Natural killer cell (primary cell): ENCODE data around the gene PKD2. TPM values are rescaled to one million over a fixed set of nuclear protein-coding genes. Genes with fewer than 3 reads are reported as not detected.

Experiments
- ATAC-seq, 3 donors: fragments of 150-1000 bp in 2 of 3; fragments of 200-7000 bp in 1 of 3; cut with Tn5 transposase; 1 replicate in 1 of 3; 2 replicates in 2 of 3; pipeline ENCODE4 v1.10.0; 2021; ENCODE audit warnings: mild to moderate bottlenecking in 2 of 3, moderate library complexity in 2 of 3
- DNase-seq, 2 donors: peaks; one replicate each; pipeline versions ENCODE4 v3.0.0 to v3.0.0-alpha.2; 2013 to 2021; ENCODE audit warnings: mixed read lengths in 1 of 2
- H3K27ac ChIP-seq: one replicate; pipeline ENCODE4 v1.5.1; 2013; ENCODE audit warnings: mild to moderate bottlenecking, low read length
- H3K27me3 ChIP-seq: one replicate; pipeline ENCODE4 v1.6.1; 2013; ENCODE audit warnings: low read length; ENCODE audit not compliant: control insufficient read depth, insufficient read depth
- H3K36me3 ChIP-seq: one replicate; pipeline ENCODE4 v1.6.1; 2013; ENCODE audit warnings: low read length; ENCODE audit not compliant: control insufficient read depth, insufficient read depth
- H3K4me1 ChIP-seq: one replicate; pipeline ENCODE4 v1.6.1; 2013; ENCODE audit warnings: low read length; ENCODE audit not compliant: control insufficient read depth, insufficient read depth
- H3K4me3 ChIP-seq: one replicate; pipeline ENCODE4 v1.5.1; 2013; ENCODE audit warnings: low read length
- H3K9me3 ChIP-seq: one replicate; pipeline ENCODE4 v1.6.1; 2013; ENCODE audit warnings: low read length; ENCODE audit not compliant: control insufficient read depth, insufficient read depth
- H3K27ac Mint-ChIP-seq, 2 donors: one replicate each; pipeline ENCODE4 v1.8.0; 2022; ENCODE audit warnings: mild to moderate bottlenecking in 2 of 2, mixed read lengths in 2 of 2, moderate library complexity in 1 of 2
- H3K27me3 Mint-ChIP-seq, 2 donors: one replicate each; pipeline ENCODE4 v1.8.0; 2022; ENCODE audit warnings: low read depth in 2 of 2, mixed read lengths in 2 of 2
- H3K36me3 Mint-ChIP-seq: one replicate; pipeline ENCODE4 v1.8.0; 2022; ENCODE audit warnings: mixed read lengths
- H3K4me1 Mint-ChIP-seq, 2 donors: one replicate each; pipeline ENCODE4 v1.8.0; 2022; ENCODE audit warnings: mixed read lengths in 2 of 2
- H3K4me3 Mint-ChIP-seq: one replicate; pipeline ENCODE4 v1.8.0; 2022; ENCODE audit warnings: mild to moderate bottlenecking, moderate library complexity, mixed read lengths
- H3K9me3 Mint-ChIP-seq, 2 donors: one replicate each; pipeline ENCODE4 v1.8.0; 2022; ENCODE audit warnings: mixed read lengths in 2 of 2
- WGBS: methylation state at CpG from one replicate; pipeline ENCODE4 v1.1.7; 2013; ENCODE audit warnings: missing lambda C conversion rate; ENCODE audit not compliant: insufficient coverage; 5-methylcytosine and 5-hydroxymethylcytosine counted together
- intact Hi-C: fragments of 100-400 bp; cut with micrococcal nuclease; formaldehyde crosslinking; loops from one replicate; pipeline ENCODE4 v1.14.2; 2022
- total RNA-seq, 4 donors: library from RNA; stranded (reverse); fragments of 120-200 nt in 1 of 4; gene quantifications; one replicate each; pipeline versions ENCODE4 v1.2.3 to v1.2.4, GENCODE V29; 2013 to 2022
- TF ChIP-seq, protein P1 (sequence below): fragments of 200-600 bp; IDR thresholded peaks from one replicate; pipeline ENCODE4 v1.8.0; 2022; ENCODE audit warnings: antibody characterized with exemption

The PKD2 gene
- total RNA-seq, 3 donors from 2014 or later (not counting 1 experiment from before 2014, with no cell fraction given), result 6.7 to 9.7 (median 7.8) TPM

DNA sequence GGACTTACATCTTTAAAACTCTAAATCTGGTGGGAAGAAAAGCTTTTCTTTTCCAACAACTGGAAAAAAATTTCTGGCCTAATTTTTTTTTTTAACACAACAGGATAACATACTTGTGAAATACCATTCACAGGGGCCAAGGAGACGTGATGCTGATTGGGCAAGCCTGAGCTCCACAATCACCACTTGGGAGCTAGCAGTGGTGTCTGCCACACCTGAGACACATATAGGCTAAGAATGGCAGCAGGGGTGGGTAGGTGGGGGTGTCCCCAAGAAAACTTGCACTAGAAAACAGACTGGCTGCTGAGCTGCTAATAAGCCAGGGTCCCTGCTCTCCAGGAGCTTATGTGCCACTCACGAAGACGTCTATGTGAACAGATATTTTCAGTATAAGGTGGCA, 5.6 kb upstream of the PKD2 start:
- H3K27me3 ChIP-seq, result no peaks in the 10 kb centered on the region
- DNase-seq, result no peak
- Mint-ChIP-seq H3K36me3 (no peaks in the 10 kb centered on the region), H3K27ac (no peak overlapping the region), H3K4me1 (peaks cover 7% of the 10 kb centered on the region in 2 donors), H3K4me3 (no peak overlapping the region), H3K9me3 (no peaks in the 10 kb centered on the region), H3K27me3 (peaks cover 0 to 19% of the 10 kb centered on the region in 2 donors)
- no peaks in the 10 kb centered on the region for H3K36me3 ChIP-seq
- H3K4me1 ChIP-seq, result peaks cover 2% of the 10 kb centered on the region
- no peaks in the 10 kb centered on the region for H3K9me3 ChIP-seq
- TF ChIP-seq, protein P1, sequence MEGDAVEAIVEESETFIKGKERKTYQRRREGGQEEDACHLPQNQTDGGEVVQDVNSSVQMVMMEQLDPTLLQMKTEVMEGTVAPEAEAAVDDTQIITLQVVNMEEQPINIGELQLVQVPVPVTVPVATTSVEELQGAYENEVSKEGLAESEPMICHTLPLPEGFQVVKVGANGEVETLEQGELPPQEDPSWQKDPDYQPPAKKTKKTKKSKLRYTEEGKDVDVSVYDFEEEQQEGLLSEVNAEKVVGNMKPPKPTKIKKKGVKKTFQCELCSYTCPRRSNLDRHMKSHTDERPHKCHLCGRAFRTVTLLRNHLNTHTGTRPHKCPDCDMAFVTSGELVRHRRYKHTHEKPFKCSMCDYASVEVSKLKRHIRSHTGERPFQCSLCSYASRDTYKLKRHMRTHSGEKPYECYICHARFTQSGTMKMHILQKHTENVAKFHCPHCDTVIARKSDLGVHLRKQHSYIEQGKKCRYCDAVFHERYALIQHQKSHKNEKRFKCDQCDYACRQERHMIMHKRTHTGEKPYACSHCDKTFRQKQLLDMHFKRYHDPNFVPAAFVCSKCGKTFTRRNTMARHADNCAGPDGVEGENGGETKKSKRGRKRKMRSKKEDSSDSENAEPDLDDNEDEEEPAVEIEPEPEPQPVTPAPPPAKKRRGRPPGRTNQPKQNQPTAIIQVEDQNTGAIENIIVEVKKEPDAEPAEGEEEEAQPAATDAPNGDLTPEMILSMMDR, result no peak
- ATAC-seq, result no peak
- no peak overlapping the region for H3K27ac ChIP-seq
- intact Hi-C loops, result no loop called here
- H3K4me3 ChIP-seq, result no peak overlapping the region
- 64% methylated on average over 3 of the region's 3 CpGs for WGBS

DNA sequence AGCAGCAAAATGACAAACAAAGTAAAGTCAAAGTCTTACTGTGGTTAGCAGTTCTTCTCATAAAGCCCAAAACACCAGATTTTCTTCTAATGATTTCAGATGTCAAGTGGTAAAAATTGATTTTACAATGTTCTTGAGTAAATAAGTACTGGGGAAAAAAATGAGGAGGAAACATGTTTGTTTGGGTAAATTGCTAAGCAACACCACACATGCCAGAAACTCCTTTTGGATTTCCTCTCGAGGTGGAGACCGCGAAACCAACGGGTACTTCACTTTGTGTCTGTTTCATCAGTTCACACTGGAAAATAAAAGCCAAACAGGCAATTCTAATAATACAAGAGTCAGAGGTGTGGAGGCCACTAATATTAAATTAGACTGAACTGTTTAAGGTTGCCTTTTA, 4.6 kb upstream of the PKD2 start:
- TF ChIP-seq, protein P1, result no peak
- Mint-ChIP-seq H3K27me3 (peaks cover 0 to 14% of the 10 kb centered on the region in 2 donors), H3K27ac (no peak overlapping the region), H3K4me1 (peaks cover 9% of the 10 kb centered on the region in 2 donors), H3K36me3 (no peaks in the 10 kb centered on the region), H3K4me3 (no peak overlapping the region), H3K9me3 (no peaks in the 10 kb centered on the region)
- DNase-seq, result no peak
- Histone ChIP-seq H3K4me1 (peaks cover 6% of the 10 kb centered on the region), H3K4me3 (no peak overlapping the region), H3K27ac (no peak overlapping the region), H3K27me3 (no peaks in the 10 kb centered on the region), H3K9me3 (no peaks in the 10 kb centered on the region), H3K36me3 (no peaks in the 10 kb centered on the region)
- 68% methylated on average over 4 of the region's 4 CpGs for WGBS
- intact Hi-C loops, result no loop called here
- no peak for ATAC-seq

DNA sequence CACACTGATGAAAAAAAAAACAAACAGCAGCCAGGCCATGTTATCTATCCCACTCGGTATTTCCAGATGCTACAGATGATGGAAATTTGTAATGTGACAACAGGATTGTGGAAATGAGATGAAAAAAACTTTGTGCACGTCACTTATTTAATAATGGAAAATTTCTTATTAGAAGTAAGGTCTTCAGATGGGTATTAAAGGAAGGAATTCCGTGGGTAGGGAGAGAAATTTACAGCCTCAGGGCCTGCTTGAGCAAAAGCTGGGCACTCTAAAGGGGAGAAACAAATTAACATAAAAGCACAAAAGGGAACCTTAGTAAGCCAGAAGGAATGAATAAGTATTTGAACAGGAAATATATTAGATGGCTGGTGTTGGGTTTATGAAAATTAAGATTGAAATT, 4.2 kb upstream of the PKD2 start:
- intact Hi-C loops, result no loop called here
- H3K9me3 Mint-ChIP-seq, result no peaks in the 10 kb centered on the region

GRCh38 chr4:88005076-88005475, 2.4 kb upstream of the PKD2 start:
- intact Hi-C loops, result no loop called here
- H3K9me3 Mint-ChIP-seq, result no peaks in the 10 kb centered on the region
- TF ChIP-seq, protein P1, result no peak
- Histone ChIP-seq H3K27ac (no peak overlapping the region), H3K36me3 (no peaks in the 10 kb centered on the region), H3K4me1 (peaks cover 8% of the 10 kb centered on the region), H3K27me3 (no peaks in the 10 kb centered on the region), H3K9me3 (no peaks in the 10 kb centered on the region), H3K4me3 (no peak overlapping the region)
- no peak overlapping the region for H3K4me3 Mint-ChIP-seq
- H3K4me1 Mint-ChIP-seq, result peaks cover 16 to 22% of the 10 kb centered on the region in 2 donors
- 88% methylated on average over 2 of the region's 2 CpGs for WGBS
- ATAC-seq (no peak), DNase-seq (no peak)
- H3K36me3 Mint-ChIP-seq, result no peaks in the 10 kb centered on the region
- H3K27me3 Mint-ChIP-seq, result peaks cover 0 to 13% of the 10 kb centered on the region in 2 donors
- H3K27ac Mint-ChIP-seq, result no peak overlapping the region

More for the DNA sequence above, 4.2 kb upstream of the PKD2 start:
- Mint-ChIP-seq H3K4me1 (peaks cover 10 to 11% of the 10 kb centered on the region in 2 donors), H3K27me3 (peaks cover 0 to 14% of the 10 kb centered on the region in 2 donors), H3K36me3 (no peaks in the 10 kb centered on the region), H3K4me3 (no peak overlapping the region), H3K27ac (no peak overlapping the region)
- Histone ChIP-seq H3K4me1 (peaks cover 7% of the 10 kb centered on the region), H3K4me3 (no peak overlapping the region), H3K27ac (no peak overlapping the region), H3K27me3 (no peaks in the 10 kb centered on the region), H3K9me3 (no peaks in the 10 kb centered on the region), H3K36me3 (no peaks in the 10 kb centered on the region)
- DNase-seq (no peak), ATAC-seq (no peak)
- TF ChIP-seq, protein P1, result no peak
- 77% methylated on average over 3 of the region's 3 CpGs for WGBS
